GM19438 (cell line): ENCODE measurements around the gene SORBS1.
A peak's percentile ranks its signal among the peaks of the same experiment; 100 is the strongest.

Source experiments
- ATAC-seq: cut with Tn5 transposase; IDR thresholded peaks from one replicate; pipeline ENCODE4 v1.9.1; 2021; ENCODE audit warnings: low read depth; ENCODE audit not compliant: unreplicated experiment

SORBS1 gene

DNA sequence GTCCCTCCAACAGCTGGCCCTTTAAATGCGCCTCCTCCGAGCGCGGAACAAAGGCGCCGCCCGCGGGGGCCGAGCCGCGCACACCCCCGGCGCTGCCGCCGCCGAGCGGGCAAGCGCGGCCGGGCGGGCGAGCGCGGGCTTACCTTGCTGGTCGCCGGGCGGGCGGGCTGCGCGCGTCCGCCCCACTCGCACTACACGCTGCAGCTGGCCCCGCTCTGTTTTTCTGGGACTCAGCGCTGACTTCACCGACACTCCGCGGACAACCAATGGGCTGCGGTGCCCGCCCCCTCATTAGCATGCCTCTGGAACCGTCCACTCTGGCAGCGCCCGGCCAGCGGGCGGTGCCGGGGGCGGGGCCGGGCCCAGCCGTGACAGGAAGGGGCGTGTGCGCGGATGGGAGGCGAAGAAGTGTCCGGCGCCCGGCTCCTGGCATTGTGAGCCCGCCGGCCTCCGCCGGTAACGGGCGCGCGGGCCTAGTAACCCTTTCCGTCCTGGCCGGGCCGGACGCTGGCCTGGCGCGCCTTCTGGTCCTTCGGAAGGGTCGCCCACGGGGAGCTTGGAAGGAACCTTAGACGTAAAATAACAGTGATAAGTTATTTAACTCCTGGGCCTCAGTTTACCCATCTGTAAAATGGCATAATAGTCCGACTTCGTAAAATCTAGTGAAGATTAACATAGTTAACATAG lies at the start of gene SORBS1:
SORBS1 (minus strand) TSS at position 195 of the 687 bp plus-strand sequence. CDS start 120,236 bp downstream, outside the sequence.
- peak; percentile 100 for ATAC-seq

DNA sequence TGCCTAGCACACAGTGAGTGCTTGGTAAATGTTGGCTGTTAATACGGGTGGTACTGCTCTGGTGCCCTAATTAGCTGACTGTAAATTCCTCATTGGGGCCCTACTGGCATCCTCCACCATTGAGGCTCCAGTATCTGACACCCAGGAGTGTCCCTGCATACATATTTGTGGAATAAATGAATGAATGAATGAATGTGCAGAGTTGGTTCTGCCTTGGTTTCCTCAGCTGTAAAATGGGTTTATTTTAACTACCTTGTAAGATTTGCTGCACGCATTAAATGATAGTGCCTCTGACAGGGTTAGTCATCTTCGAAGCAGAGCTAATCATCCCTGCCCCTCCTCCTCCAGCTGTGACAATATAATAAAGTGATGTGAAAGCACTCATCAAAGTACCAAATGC lies 49.6 kb upstream of the SORBS1 start:
- ATAC-seq = no peak

DNA sequence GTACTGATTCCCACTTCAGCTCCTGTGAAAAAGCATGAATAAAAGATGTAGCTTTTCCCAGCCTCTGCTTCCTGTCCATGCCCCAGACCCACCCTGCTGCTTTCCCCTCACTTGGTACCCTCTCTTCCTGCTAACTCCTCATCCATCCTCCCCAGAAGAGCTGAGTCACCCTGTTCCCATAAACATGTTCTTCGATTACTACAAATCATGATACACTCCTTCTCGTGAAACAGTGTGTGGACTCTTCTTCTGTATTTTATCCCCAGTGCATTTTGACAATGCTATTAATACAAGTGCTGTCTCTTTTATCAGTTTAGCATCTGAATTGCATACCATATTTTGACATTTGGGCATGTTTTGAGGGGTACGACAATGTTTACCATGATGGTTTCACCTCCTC lies 45.8 kb upstream of the SORBS1 start:
- no peak for ATAC-seq

DNA sequence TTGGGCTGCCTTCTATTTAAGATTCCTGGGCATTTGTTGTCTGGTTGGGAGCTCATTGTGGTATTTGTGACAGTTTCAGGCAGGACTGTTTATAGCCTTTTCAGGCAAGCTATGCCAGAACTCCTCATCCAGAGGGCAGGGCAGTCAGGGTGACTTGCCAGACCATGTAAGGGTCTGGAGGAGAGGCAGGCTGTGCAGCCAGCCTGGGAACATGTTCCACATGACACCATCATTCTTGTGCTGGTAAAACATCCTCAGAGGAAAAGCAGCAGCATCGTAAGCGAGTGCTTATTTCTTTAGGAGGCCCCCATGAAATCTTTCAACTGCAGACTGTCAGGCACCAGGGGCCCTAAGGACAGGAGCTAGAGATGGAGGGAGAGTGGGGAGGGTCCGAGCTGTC lies 44.0 kb upstream of the SORBS1 start:
- no peak for ATAC-seq

DNA sequence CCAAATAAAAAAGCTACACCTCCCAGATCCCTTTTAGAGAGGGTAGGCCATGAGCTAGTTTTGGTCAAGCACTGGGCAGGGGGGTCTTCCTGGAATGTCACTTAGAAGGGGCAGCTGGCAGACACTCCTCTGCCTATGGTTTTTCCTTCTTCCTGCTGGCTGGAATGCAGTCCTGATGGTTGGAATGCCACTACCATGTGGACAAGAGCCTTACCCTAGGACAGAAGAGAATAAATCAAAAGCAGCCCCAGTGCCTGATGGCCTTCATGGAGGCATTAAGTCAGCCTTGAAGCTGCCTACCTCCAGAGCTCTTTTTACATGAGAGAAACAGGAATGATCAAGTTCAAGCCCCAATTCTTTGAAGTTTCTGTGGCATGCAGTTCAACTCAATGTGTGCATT lies 43.5 kb upstream of the SORBS1 start:
- no peak for ATAC-seq

DNA sequence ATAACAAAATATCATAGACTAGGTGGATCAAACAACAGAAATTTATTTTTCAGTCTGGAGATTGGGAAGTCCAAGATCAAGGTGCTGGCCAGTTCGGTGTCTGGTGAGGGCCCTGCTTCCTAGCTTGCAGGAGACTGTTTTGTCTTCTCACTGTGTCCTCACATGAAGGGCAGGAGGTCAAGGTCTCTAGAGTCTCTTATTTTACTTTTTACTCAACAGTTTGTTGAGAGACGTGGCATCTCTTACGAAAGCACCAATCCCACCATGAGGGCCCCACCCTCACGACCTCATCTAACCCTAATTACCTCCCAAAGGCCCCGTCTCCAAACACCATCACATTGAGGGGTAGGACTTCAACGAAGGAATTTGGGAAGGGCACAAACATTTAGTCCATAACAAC lies 41.2 kb upstream of the SORBS1 start:
- ATAC-seq = no peak

DNA sequence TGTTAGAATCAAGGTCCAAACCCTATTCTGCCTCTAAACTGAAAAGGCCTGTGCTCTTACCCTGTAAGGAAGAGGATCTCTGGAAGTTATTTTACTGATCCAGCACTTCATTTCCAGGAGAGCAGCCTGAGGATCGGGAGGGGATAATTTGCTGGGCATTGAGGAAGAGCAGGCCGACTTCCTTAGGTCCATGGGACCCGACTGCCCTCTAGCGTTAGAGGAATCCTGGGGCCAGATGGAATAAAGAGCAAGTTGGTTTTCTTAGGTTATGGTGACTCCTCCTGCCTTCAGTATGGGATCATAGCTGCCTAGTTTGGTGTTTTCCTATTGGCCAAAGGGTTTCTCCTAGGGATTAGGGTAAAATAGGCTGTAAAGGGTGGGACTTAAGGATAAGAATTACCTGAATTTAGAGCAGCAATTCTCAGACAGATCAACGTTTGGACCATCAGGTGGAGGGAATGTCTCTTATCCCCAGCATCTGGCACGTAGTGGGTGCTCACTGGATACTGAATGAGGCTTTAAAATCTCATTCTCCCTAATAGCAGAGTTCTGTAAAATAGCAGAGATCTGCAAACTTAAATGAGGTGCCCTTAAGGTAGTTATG lies 40.0 kb upstream of the SORBS1 start:
- ATAC-seq = no peak

DNA sequence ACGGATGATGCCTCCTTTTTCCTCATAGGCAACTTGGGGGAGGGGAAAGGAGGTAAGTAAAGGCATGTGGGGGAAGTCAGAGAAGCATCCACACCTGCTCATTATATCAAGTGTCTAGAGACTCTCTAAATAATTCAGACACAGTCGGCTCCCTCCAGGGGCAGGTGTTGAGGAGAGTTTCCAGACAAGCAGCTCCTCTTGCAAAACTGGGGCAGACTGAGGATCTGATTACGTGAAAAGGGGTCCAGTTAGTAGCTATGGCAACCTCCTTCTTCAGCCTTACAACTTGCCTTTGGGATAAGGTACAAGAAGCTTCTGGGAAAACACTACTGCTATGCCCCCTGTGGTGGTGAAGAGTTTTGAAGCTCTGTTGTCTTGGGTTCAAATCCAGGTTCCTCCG lies 39.0 kb upstream of the SORBS1 start:
- ATAC-seq = no peak

DNA sequence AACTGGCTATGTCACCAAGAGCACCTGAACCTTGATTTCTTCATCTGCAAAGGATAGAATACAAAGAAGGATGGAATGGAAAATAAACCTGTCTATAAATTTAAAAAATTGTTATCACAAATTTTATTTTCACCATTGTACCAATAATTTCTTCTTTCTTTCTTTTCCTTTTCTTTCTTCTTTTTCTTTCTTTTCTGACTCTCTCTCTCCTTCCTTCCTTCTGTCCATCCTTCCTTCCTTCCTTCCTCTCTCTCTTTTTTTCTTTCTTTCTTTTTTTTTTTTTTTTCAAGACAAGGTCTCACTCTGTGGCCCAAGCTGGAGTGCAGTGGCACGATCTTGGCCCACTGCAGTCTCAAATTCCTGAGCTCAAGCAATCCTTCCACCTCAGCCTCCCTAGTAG lies 36.6 kb upstream of the SORBS1 start:
- ATAC-seq = no peak

DNA sequence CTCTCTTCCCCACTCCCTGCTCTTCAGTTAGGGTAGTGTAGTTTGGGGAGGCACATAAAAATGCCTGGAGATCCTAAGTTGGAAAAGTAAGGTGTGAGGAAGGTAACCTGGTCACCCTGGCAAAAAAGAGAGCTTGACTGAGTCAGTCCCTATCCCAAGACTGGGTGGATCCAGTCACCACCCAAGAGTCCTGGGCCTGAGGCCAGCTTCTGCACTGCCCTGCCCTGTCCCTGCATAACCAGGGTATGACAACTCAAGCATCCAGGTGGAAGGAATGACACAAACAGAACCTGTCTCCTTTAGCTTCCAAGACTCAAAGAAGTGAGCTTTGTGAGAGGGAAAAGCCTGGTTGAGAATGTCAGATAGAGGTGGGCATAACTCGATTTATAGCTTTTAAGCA lies 26.9 kb upstream of the SORBS1 start:
- no peak for ATAC-seq

DNA sequence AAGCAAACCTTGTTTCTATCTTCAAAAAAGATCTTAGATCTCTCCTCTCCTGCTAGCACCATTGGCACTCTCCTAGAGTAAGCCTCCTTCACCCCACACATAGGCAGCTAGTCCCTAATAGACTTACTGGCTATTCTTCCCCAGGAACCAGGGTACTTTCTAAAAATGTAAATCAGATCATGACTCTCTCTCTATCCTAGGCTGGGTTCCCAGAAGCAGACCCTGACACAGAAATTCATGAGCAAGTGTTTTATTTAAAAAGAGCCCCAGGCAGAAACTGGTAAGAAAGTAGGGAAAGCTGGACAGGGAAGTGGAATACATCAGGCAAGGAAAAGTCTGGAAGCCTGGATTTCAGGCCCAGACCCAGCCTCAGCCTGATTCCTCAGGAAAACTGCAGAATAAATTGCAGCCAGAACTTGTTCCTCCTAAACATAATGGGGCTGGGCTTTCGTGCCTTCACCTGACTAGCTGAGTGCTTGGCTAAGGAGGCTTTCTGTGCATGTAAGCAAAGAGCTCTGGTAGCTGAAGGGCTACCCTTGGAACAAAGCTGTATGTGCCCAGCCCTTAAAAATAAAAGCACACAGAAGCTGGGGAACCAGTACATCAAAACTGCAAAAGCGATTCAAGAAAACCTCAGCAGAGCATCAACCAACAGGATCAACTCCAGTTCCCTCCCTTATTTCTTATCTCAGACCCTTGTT lies 18.8 kb upstream of the SORBS1 start:
- ATAC-seq = no peak

DNA sequence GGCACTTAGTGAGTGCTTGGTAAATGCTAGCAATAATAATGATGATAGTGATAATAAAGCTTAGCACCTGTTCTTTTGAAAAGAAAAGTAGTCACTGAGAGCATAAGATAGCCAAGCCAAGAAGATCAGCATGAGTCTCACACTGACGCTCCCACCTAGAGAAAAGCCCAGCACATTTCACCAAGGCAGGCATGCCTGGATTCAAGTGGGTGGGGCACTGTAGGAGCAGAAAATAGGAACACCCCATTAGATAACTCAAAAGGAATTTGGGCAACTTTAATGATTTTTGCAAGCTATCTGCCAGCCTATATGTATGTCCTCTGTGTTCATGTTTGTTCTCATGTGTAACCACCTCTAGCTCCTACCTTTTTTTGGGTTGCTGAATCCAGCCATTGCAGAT lies 18.1 kb upstream of the SORBS1 start:
- ATAC-seq = no peak

DNA sequence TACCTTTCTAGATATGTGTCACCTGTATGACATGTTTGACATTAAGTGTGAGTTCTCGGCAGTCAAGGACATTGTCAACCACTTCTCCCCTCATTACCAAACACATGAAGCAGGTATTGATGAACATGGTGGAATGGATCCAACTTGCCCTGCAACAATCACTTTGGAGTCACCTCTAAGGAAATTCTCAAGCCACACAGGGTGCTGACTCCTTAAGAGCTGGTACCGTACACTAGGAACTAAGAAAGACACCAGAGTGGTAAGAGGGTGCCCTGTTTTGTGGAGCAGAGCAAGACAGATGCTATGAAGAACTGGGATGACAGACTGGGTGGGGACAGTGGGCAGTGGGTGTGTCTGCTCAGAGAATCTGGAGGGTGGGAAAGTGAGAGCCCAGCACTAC lies 17.4 kb upstream of the SORBS1 start:
- no peak for ATAC-seq

DNA sequence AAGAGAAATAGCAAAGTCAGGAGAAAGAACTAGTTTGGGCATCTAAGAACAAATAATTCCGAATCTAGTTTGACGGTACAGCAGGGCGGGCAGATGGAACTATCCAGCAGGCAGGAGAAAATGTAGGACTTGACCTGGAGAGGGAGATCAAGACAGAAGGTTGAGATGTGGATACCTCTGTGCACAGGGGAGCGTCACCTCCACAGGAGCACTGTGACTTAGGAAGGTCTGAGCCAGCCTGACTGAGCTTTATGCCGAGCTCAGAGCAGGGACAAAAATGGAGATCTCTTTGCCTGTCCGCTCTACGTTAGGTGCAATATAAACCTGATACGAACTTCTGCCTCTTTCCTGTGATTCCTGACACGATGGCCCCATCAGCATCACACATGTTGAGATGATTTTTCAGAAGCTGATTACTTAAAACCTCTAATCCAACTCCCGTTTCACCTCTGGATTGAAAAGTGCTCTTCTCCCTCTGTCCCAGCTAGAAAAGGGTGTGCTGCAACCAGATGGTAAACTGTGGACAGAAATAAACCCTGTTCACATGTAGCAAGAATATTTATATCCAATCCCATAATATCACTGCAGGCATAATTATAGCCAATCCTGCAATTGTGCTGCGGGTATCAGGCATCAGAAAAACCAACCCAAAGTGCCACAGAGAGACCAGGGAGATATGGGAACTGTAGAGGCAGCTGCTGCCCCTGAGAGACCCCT lies 13.6 kb upstream of the SORBS1 start:
- ATAC-seq = no peak

DNA sequence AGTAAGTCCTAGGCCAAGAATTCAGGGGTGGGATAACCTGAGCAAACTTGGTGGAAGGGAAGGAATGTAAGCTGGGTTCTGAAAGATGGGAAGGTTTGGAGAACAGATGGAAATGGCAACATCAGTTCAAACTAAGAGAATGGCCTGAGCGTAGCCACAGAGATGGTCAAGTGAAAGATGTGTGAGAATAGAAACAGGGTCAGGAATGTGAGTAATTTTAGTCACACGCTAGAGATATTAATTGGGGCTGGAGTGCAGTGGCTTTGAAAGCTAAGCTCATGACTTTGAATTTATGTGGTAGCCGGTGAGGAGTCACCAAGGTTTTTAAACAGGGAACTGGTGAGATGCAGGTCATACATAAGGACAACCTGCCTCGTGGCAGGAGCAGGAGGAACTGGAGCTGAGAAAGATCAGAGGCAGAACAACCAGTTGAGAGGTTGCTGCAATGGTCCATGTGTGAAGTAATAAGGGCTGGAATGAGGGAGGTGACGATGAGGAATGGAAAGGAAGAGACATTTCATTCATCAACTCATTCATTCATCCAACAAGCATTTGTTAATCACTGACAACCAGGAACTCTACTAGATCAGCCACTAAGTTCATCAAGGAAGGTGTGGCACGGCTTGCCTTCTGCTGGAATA lies 12.9 kb upstream of the SORBS1 start:
- ATAC-seq = no peak

DNA sequence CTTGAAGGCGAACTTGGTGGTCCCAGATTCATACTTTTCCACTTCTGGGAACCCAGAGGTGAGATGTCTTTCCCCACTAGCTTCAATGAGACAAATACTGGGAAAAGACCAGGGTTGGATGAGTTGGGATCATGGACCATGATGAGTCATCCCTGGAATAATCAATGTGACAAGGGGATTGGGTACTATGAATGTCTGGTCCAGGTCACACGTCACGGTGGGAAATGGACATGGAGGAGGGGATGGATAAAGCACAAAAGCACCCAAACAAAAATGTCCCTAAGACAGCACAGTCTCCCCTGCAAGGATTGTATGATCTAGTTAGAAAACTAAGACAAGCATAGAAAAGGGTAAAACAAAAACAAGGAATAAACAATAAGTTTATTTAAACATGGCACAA lies 12.4 kb upstream of the SORBS1 start:
- ATAC-seq = no peak

DNA sequence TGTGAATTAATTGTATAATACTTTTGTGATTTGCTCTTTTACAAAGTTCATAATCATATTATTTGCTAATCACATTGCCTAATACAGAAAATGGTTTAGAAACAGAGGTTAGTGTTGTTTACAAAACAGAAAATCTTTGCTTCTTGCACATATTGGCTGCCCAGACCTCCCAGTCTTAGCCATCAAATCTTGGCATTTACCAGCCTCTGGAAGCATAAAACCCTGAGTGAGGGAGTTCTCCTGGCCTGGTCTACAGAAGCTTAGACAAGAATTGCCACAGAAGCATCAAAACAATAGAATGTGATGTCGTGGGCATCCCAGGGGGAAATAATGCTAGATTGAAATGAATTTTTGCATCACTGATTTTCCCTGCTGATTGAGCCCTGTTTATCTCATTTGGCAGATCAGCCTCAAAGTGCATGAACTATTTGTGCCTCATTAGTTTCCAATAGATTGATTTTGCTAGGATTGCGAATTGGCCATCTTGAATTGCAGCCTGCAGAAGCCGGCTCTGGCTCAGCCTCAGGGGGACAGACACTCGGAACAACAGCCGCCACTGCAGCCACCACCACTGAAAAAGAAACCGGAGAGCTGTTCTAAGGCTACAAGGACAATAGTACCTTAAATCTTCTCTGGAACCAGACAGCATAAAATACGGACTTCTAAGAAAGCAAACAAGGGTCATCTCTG lies 11.1 kb upstream of the SORBS1 start:
- no peak for ATAC-seq

DNA sequence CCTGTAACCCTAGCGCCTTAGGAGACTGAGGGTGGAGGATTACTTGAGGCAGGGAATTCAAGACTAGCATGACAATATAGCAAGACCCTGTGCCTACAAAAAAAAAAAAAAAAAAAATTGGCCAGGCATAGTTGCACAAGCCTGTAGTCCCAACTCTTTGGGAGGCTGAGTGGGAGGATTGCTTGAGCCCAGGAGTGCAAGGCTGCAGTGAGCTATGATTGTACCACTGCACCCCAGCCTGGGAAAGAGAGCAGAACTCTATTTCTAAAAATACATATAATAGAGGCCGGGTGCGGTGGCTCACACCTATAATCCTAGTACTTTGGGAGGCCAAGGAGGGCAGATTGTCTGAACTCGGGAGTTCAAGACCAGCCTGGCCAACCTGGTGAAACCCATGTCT lies 10.2 kb upstream of the SORBS1 start:
- no peak for ATAC-seq

DNA sequence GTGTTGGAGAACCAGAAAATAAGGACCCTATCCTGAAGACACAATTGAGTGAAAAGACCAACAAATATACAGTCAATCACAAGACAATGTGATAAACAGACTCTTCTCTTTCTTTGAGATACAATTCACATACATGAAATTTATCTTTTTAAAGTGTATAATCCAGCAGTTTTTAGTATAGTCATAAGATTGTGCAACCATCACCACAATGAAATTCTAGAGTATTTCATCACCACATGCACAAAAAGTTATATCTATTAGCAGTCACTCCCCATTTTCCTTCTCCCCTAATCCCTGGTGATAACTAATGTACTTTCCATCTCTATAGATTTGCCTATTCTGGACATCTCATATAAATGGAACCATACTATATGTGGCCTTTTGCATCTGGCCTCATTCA lies 8.2 kb upstream of the SORBS1 start:
- ATAC-seq = no peak

DNA sequence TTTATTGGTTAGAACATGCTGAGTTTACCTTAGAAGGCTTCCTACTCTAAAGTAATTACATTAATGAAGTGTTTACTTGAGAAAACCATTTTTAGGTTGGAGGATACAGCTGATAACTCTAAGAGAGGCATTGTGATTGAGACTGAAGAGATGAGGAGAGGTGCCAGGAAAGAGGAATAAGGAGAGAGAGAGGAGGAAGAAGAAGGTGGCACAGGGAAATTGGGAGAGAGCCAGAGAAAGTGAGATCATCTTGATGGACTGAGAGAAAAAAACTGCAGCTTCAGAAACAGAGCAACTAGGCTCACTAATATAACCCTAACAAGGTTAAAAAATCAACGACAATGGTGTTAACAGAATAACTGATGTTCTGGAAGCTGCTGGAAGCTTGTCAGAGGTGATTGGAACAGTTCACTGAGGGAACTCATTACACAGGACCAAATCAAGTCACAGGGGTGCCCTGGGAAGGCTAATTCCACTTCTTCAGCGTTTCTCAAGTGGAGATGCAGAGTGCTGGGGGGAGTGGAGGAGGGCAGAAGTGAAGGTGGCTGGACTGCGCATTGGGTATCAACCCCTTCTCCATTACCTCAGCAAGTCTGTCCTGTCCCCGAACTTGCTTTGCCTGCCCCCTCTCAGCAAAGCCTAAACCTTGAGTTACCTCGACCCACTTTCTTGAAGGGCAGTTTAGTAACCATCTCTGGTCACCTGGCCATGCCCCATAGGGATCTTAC lies 6.9 kb upstream of the SORBS1 start:
- ATAC-seq = no peak
